Frontal cortex (tissue), 4 donors: ENCODE results near the gene TFCP2L1. TPM values are rescaled to one million over a fixed set of nuclear protein-coding genes. Genes with fewer than 3 reads are reported as not detected.

Source experiments
- DNase-seq, 2 donors: peaks; one replicate each; pipeline ENCODE4 v3.0.0; 2012; ENCODE audit warnings: low spot score in 2 of 2
- FAIRE-seq: peaks from 2 replicates; lab custom pipeline; 2012; peaks lifted over from hg19 to GRCh38; lab: Jason Lieb, UNC
- total RNA-seq: library from RNA; depleted of rRNA; stranded (reverse); fragments of >200 nt; gene quantifications from one replicate; pipeline ENCODE4 v1.2.3, GENCODE V29; 2014
- donor health status: control.
- donor health status: control.
- donor health status: control.

Gene TFCP2L1
- total RNA-seq, 1 donor from 2014 or later, result under 0.01 TPM

GRCh38 chr2:121202541-121203310, 82.3 kb downstream of the TFCP2L1 start:
- DNase-seq (no peak), FAIRE-seq (no peak)

DNA sequence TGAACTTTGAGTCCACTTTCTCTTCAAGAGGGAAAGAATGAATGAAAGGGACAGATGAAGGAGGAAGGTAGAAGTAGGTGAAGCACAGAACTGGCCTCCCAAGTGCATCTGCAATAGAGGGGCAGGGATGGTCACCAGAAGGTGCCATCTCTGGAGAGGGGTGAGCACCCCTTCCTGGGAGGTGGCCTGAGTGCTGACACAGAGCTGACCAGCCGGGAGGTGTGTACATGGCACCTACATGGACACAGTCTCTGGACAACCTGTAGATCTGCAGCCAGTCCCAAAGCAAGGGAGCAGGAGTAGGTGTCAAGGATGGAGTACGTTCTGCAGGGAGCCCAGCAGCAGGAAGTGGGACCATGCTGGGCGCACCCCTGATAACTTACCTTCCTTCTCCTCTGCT, 83.2 kb downstream of the TFCP2L1 start:
- DNase-seq, result no peak
- no peak for FAIRE-seq

GRCh38 chr2:121200419-121201315, 84.3 kb downstream of the TFCP2L1 start:
- no peak for DNase-seq
- no peak for FAIRE-seq

GRCh38 chr2:121200011-121200347, 85.0 kb downstream of the TFCP2L1 start:
- FAIRE-seq (no peak), DNase-seq (no peak)

DNA sequence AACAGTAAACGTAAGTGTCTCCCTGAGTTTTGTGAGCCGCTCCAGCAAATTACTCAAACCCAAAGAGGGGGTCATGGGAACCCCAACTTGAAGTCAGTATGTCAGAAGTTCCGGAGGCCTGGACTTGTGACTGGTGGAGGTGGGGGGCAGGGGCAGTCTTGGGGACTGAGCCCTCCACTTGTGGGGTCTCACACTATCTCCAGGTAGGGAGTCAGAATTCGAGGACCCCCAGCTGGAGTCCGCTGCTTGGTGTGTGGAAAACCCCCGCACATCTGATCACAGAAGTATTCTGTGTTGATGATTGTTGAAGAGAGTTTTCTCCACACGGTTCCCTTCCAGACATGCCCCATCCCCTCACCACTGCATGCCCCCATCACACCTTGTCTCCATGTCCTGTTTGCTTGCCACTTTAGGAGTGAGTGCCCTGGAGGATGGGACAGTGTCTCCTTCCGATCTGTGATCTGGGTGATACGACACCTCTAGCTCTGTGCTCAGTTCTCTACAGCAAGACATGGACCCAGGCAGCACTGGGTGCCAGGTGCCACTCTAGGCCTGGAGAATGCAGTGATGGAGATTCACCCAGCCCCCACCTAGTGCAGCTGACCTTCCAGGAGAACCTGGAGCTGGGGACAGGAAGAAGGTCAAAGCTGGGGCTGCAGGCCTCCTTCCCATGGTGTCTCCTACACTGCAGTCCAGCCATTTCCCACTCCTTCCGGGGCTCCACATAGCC, 85.6 kb downstream of the TFCP2L1 start:
- DNase-seq (no peak), FAIRE-seq (no peak)

- no peak for FAIRE-seq
- DNase-seq, result peak in 1 of 2 donors; percentile 65
These were observed 87.5 kb downstream of the TFCP2L1 start for GRCh38 chr2:121197369-121198091.

GRCh38 chr2:121196849-121197155, 88.2 kb downstream of the TFCP2L1 start:
- DNase-seq, result no peak
- no peak for FAIRE-seq

- DNase-seq (no peak), FAIRE-seq (no peak)
These were observed 88.7 kb downstream of the TFCP2L1 start for GRCh38 chr2:121196132-121196848.

GRCh38 chr2:121195036-121195435, 90.0 kb downstream of the TFCP2L1 start:
- FAIRE-seq (no peak), DNase-seq (no peak)

- DNase-seq, result no peak
- FAIRE-seq, result no peak
These were observed 90.4 kb downstream of the TFCP2L1 start for GRCh38 chr2:121194626-121195025.

DNA sequence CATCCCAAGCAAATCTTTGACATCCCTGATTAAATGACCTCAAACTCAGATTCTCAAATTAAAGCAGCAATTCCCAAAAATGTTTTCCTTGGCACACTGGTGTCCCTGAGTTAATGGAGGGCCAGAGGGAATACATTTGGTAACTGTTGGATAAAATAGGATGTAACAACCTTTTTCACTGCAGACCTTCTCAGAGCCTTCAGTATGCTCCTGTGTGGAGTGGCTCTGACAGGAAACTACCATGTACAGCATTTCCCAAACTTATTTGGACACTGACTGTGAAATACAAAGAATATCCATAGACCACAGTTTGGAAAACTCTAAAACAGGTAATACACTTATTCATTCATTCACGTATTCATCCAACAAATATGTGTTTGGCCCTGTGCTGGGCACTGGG, 91.8 kb downstream of the TFCP2L1 start:
- no peak for DNase-seq
- no peak for FAIRE-seq

GRCh38 chr2:121192576-121192975, 92.4 kb downstream of the TFCP2L1 start:
- FAIRE-seq, result no peak

GRCh38 chr2:121191191-121192170, 93.5 kb downstream of the TFCP2L1 start:
- no peak for DNase-seq
- FAIRE-seq, result no peak

More at GRCh38 chr2:121192576-121192975, 92.4 kb downstream of the TFCP2L1 start:
- DNase-seq, result no peak

DNA sequence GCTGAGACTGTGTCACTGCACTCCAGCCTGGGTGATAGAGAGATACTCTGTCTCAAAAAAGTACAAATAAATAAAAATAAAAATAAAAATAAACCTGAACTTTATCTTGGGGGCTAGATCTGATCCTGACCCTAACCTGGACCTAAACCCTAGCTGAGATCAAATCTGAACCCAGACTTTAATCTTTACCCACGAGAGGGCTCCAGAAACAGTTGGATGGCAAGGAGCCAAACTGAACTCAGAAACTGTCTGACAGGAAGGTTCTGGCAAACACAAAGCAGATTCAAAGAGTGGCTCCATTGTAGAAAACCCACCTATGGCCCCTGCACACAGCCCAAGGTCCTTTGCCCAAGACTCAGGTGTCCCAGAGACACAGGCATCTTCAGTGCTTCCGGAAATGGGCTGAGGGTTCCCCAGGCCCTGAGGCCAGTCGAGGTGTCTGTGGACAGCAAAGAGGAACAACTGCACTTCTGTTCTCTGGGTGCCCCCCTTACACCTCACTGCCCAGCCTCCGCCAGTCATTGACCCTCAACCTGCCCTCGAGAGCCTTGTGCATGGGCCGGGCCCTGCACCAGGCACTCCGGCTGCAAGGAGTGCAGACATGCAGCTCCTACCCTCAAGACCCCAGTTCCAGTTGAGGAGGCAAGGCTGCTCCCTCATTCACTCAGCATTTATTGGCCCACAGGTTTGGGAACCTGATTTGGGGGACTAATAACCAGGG, 95.2 kb downstream of the TFCP2L1 start:
- no peak for FAIRE-seq
- DNase-seq, result no peak

DNA sequence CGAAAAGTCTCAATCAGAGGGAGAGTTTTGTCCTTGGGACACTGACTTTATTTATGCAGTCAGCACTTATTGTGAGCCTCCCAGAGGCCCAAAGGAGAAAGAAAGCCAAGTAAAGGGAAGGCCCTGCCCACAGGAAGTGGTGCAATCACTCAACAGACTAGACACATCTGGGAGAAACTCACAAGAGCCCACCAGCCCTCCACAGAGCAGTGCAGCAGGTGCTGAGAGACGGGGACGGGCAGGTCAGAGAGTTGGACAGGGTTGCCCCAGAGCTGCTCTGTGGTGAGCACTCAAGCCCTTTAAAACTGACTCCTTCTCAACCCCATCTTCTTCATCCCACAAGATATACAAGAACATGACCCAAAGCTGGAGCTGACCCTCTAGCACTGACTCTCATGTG, 96.0 kb downstream of the TFCP2L1 start:
- FAIRE-seq (no peak), DNase-seq (no peak)

DNA sequence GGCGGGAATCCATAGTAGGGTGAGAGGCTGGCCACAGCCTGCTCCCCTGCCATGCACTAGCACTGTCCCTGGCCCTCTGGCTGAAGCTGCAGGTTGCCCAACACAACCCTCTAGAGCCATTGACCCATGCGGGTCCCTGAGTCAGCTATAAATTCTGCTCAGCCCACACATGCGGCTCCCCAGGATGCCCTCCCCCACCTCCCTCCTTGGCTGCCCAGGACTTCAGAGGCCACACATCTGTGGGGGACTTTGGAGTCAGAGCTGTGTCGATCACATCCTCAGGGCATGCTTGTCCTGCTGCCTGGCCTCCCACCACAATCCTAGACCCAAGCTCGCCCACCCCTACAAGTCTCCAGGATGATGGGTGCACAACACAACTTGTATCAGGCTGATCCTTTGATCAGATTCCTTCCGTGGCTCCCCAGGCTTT, 97.0 kb downstream of the TFCP2L1 start:
- DNase-seq (no peak), FAIRE-seq (no peak)

DNA sequence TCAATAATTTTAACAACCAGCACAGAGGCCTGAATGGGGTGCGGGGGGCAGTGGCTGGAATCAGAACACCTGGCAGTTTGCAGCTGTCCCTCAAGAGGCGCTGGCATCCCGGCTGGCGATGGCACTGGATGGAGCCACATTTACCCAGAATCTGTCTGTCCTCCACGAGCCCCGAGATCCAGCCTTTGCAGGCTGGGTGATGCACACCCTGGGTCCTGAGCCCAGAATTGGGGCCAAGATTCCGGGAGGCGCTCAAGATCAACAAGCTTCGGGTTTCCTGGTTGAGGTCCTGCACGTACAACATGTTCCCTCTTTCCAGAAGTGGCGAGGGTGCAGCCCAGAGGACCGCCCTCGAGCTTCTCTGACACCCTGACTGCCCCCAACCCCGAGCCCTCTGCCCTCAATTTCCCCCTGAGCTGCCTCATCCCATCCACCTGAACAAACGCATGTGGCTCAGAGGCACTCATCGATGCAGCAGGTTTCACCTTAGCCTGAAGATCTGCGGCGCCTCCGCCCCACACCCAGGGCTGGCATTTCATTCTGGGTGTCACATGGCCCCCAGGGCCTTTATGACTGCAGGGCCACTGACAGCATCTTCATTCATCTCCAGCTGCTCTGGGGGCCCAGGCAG, 97.5 kb downstream of the TFCP2L1 start:
- no peak for DNase-seq
- FAIRE-seq, result no peak
